Erythroblast (primary cell): Measurements from ENCODE around the gene CDH15.

Source experiments
- GATA1 ChIP-seq: IDR thresholded peaks from 2 replicates; pipeline ENCODE4 v1.6.1; 2011; ENCODE audit warnings: low read depth, mild to moderate bottlenecking, control low read depth, low read length, moderate library complexity
- POLR2A ChIP-seq: IDR thresholded peaks from 2 replicates; pipeline ENCODE4 v1.6.1; 2011; ENCODE audit warnings: mild to moderate bottlenecking, low read length

DNA sequence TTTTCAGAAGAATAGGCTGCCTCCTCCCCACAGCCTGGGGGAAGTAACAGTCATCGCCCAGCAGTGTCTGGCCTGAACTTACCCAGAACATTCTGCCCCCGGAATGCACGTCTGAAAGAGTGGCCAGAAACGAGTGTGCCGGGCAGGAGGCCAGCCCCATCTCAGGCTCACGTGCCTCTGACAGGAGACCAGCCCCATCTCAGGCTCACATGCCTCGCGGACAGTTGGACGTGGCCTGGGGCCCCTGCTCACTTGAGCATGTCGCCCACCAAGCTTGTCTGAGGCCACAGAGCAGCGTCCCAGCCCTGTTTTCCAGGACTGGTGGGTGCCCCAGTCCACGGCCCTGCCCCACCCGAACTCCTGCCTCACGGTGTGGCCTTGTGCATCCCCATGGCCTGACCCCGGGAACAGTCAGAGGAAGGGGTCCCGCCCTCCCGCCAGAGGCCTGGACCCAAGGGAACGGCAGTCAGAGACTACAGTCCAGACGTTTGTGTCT lies 16.3 kb upstream of the CDH15 start:
- no peak for TF ChIP-seq POLR2A
- no peak for TF ChIP-seq GATA1
